Uterus (tissue), 4 donors: ENCODE measurements around the gene RBMS1. TPM values are rescaled to one million over a fixed set of nuclear protein-coding genes. Genes with fewer than 3 reads are reported as not detected.
"Not testable (repeated sequence)": the region's sequence is repeated elsewhere in the genome, so short reads cannot be mapped to it uniquely, and the experiment has no call there.

Source experiments
- DNase-seq, 2 donors: peaks; one replicate each; pipeline ENCODE4 v3.0.0-alpha.2; 2019 to 2020
- H3K27ac ChIP-seq, 2 donors: fragments of 200-600 bp; sonication (generic); 1 replicate in 1 of 2; 2 replicates in 1 of 2; pipeline ENCODE4 v1.5.1; 2016 to 2018
- H3K27me3 ChIP-seq, 2 donors: fragments of 200-600 bp; sonication (generic); one replicate each; pipeline ENCODE4 v1.5.1; 2018 to 2019; ENCODE audit warnings: control low read depth in 1 of 2
- H3K36me3 ChIP-seq, 2 donors: fragments of 200-600 bp; sonication (generic); one replicate each; pipeline ENCODE4 v1.5.1; 2019; ENCODE audit warnings: control low read depth in 1 of 2
- H3K4me1 ChIP-seq, 2 donors: fragments of 200-600 bp; sonication (generic); one replicate each; pipeline ENCODE4 v1.5.1; 2018 to 2019; ENCODE audit warnings: control low read depth in 1 of 2
- H3K4me3 ChIP-seq, 2 donors: fragments of 200-600 bp; sonication (generic); 1 replicate in 1 of 2; 2 replicates in 1 of 2; pipeline ENCODE4 v1.5.1; 2018 to 2019; ENCODE audit warnings: mild to moderate bottlenecking in 1 of 2
- H3K9me3 ChIP-seq, 2 donors: fragments of 200-600 bp; sonication (generic); one replicate each; pipeline ENCODE4 v1.5.1; 2019; ENCODE audit warnings: control low read depth in 1 of 2
- POLR2A ChIP-seq, 2 donors: fragments of 450-650 bp; IDR thresholded peaks; one replicate each; pipeline ENCODE4 v1.6.1; 2016; ENCODE audit warnings: antibody characterized with exemption in 2 of 2, mild to moderate bottlenecking in 1 of 2, moderate library complexity in 1 of 2
- intact Hi-C: fragments of 100-400 bp; cut with DNase I; formaldehyde crosslinking; loops from one replicate; pipeline ENCODE4 v1.15.1; 2023; ENCODE audit warnings: low total_unique reads
- total RNA-seq, 4 donors: library from RNA; depleted of rRNA in 3 of 4; stranded (reverse); fragments of >200 nt in 3 of 4; gene quantifications; one replicate each; pipeline versions ENCODE4 v1.1.0 to v1.2.4, GENCODE V29; 2014 to 2023
- TF ChIP-seq, protein P1 (sequence below), 4 experiments: fragments of 200-600 bp in 2 of 4; fragments of 450-650 bp in 2 of 4; sonication (generic) in 2 of 4; IDR thresholded peaks; one replicate each; pipeline ENCODE4 v1.5.1; 2016 to 2019; ENCODE audit warnings: antibody characterized with exemption in 4 of 4, mild to moderate bottlenecking in 2 of 4, moderate library complexity in 1 of 4
- donor health status: DM: yes; HTN: yes; CAD: no.

RBMS1 gene
- total RNA-seq, 4 donors from 2014 or later, result 30.5 to 149 (median 88.9) TPM

DNA sequence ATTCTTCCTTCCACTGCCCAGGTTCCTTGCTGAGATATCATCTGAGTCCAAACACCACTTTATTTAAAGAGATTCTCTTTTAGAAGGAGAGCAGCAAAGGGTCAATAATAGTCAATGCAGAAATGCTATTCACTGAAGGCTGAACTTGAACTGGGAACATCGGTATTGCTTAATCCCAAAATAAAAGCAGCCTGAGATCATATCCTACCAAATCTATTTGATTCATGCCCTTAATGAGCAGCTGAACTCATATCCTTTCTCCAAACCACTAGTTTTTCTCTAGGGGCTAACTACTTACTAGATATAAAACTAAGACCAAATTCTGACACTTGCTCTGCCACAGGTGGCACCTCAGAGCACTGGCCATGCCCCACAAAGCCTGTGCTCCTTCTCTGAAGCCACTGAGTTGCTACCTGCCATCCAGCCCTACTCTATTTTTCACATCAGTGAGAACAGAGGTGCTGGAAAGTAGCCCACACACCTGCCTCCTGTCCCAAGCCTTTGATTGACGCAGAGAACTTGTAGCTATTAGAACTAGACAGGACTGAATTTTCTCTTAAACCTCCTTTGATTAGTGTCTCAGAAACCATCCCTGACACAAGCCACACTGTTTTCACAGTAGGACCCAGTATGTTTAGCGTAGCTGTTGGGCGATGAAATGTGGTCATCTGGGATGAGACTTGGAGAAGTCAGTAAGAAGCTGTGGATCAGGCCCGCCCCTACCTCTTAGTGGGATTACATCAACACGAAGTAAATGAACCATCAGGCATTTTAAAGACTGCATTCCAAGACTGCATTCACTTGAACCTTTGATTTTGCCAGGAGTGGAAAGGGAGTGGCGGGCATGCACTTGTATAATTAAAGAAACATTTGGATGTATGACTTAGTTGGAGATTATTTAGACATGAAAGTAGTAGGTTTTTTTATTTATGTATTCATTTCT lies 124.3 kb downstream of the RBMS1 start:
- Histone ChIP-seq H3K4me1 (peaks cover 0 to 51% of the 10 kb centered on the region in 2 donors), H3K36me3 (no peaks in the 10 kb centered on the region), H3K4me3 (no peak overlapping the region), H3K27me3 (no peaks in the 10 kb centered on the region), H3K27ac (peak overlapping the region; percentile 12 to 50), H3K9me3 (no peaks in the 10 kb centered on the region)
- no peak for DNase-seq
- TF ChIP-seq, protein P1, sequence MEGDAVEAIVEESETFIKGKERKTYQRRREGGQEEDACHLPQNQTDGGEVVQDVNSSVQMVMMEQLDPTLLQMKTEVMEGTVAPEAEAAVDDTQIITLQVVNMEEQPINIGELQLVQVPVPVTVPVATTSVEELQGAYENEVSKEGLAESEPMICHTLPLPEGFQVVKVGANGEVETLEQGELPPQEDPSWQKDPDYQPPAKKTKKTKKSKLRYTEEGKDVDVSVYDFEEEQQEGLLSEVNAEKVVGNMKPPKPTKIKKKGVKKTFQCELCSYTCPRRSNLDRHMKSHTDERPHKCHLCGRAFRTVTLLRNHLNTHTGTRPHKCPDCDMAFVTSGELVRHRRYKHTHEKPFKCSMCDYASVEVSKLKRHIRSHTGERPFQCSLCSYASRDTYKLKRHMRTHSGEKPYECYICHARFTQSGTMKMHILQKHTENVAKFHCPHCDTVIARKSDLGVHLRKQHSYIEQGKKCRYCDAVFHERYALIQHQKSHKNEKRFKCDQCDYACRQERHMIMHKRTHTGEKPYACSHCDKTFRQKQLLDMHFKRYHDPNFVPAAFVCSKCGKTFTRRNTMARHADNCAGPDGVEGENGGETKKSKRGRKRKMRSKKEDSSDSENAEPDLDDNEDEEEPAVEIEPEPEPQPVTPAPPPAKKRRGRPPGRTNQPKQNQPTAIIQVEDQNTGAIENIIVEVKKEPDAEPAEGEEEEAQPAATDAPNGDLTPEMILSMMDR (IDR thresholded peaks at IDR 0.05), result no peak
- no peak for TF ChIP-seq POLR2A (IDR thresholded peaks at IDR 0.05)
- intact Hi-C loops, result no loop called here

DNA sequence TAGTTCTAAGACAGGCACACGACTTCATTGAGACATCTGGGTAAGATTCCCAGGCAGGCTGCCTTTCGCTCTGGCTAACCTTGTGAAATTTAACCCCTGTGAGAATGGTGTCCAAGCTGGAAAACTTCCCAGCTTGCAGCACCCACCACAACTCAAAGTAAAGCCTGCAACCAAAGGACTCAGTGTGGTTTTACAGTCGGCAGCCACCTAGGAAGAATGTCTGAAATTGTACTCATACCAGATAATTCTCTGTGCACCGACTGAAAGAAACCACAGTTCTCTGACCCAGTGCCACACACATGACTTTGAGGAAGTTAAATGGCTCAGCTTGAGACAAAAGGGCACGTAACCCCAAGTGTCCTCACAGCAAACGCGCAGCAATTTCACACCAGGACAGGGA lies 125.7 kb downstream of the RBMS1 start:
- Histone ChIP-seq H3K27me3 (no peaks in the 10 kb centered on the region), H3K4me3 (no peak overlapping the region), H3K27ac (peak overlapping the region; percentile 6 to 18), H3K9me3 (no peaks in the 10 kb centered on the region), H3K4me1 (peaks cover 0 to 39% of the 10 kb centered on the region in 2 donors), H3K36me3 (no peaks in the 10 kb centered on the region)
- TF ChIP-seq, protein P1 (IDR thresholded peaks at IDR 0.05), result no peak
- TF ChIP-seq POLR2A (IDR thresholded peaks at IDR 0.05), result no peak
- intact Hi-C loops, result no loop called here
- no peak for DNase-seq

DNA sequence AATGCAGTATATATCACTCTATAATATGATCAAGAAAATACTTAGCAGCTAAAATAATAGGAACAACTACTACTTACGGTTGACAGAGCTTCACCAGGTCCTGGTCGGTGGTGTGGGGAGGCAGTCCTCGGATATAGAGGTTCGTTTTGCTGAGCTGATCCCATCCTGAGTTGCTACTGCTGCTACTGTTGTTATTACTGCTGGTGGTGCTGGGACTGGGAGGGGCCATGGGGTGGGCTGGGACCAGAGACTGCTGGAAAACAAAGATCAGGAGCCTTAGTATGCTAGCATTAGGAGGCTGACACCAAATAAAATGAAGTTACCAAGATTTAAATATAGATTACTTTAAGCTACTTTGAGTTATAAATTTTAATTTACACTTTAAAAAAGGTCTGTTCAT lies 126.5 kb downstream of the RBMS1 start:
- H3K4me3 ChIP-seq, H3K36me3 ChIP-seq, DNase-seq, intact Hi-C loops, H3K27me3 ChIP-seq, H3K9me3 ChIP-seq: not testable (repeated sequence)
- H3K27ac ChIP-seq, result peak overlapping the region in 1 of 2 donors; percentile 17
- H3K4me1 ChIP-seq, result peaks cover 0 to 32% of the 10 kb centered on the region in 2 donors

DNA sequence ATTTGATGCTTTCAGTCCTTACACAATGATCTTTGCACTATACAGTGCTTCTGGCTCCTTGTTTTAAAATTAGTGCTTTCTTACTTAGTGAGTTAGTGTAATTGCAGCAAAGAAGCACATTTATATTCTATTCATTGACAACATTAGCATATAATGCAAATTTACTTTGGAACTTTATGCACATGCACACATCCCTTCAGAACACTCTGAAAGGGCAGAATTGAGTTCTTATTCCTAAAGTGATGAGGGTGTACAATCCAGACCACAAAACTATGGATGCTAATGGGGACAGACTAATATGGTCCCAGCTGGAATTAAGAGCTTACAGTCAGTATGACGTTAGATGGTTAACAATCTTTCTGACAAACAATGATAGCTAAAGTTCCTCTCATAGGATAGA lies 127.1 kb downstream of the RBMS1 start:
- no peaks in the 10 kb centered on the region for H3K36me3 ChIP-seq
- H3K9me3 ChIP-seq, result no peaks in the 10 kb centered on the region
- no peak overlapping the region for H3K4me3 ChIP-seq
- intact Hi-C loops, result no loop called here
- H3K4me1 ChIP-seq, result peaks cover 0 to 28% of the 10 kb centered on the region in 2 donors
- H3K27ac ChIP-seq, result no peak overlapping the region
- TF ChIP-seq POLR2A (IDR thresholded peaks at IDR 0.05), result no peak
- TF ChIP-seq, protein P1 (IDR thresholded peaks at IDR 0.05), result no peak
- H3K27me3 ChIP-seq, result no peaks in the 10 kb centered on the region
- DNase-seq, result no peak

DNA sequence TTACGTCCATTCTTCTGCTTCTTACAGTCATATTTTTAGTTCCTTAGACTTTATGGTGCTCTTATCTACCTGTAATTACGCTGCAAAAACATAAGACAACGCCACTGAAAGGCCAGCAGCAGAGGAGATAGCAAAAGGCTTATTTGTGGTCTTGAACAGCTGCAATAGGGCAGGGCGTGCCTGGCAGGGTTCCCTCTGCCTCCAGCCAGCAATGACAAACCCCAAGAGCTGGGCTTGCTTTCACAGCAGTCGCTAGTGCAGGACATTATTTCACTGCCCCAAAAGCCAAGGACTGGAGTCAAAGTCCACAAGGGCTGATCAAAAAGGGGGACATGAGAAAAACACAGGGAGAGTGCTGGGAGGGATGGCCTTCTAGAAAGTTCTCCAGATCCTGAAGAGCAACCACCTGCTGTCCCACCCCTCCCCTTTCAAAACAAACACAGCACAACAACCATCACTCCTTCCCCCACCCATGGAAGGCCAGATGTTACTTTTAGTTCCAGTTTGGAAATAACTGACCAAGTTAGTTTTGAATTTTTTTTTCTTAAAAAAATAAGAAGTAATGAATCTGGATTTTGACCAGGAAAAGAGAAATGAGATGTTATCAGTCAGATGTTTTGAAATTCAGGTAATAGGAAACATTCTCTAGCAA lies 127.8 kb downstream of the RBMS1 start:
- Histone ChIP-seq H3K4me1 (peaks cover 0 to 24% of the 10 kb centered on the region in 2 donors), H3K4me3 (no peak overlapping the region), H3K36me3 (no peaks in the 10 kb centered on the region), H3K27ac (peak overlapping the region; percentile 1 to 31), H3K9me3 (no peaks in the 10 kb centered on the region), H3K27me3 (no peaks in the 10 kb centered on the region)
- intact Hi-C loops, result no loop called here
- DNase-seq, result peak; percentile 50 to 58
- no peak for TF ChIP-seq POLR2A (IDR thresholded peaks at IDR 0.05)
- TF ChIP-seq, protein P1 (IDR thresholded peaks at IDR 0.05), result no peak
